Measurements from ENCODE around the gene SNRK. TPM values are rescaled to one million over a fixed set of nuclear protein-coding genes. Genes with fewer than 3 reads are reported as not detected.

The SNRK gene
- total RNA-seq, 1 donor from 2014 or later, result 21.3 TPM

- peaks cover 6% of the 10 kb centered on the region for H3K4me1 Mint-ChIP-seq (ENCODE audit: low read depth, unreplicated experiment)
- no peaks in the 10 kb centered on the region for H3K36me3 Mint-ChIP-seq (ENCODE audit: unreplicated experiment)
- H3K9me3 Mint-ChIP-seq (ENCODE audit: unreplicated experiment), result peaks cover 5% of the 10 kb centered on the region
- no peak for DNase-seq
- H3K27ac Mint-ChIP-seq (ENCODE audit: unreplicated experiment), result no peak overlapping the region
- H3K4me3 Mint-ChIP-seq (ENCODE audit: unreplicated experiment), result no peak overlapping the region
- TF ChIP-seq CTCF (IDR thresholded peaks at IDR 0.05; ENCODE audit: partially characterized antibody, unreplicated experiment), result no peak
- H3K27me3 Mint-ChIP-seq (ENCODE audit: unreplicated experiment), result peaks cover 2% of the 10 kb centered on the region
Observed at GRCh38 chr3:43366481-43366880, 80.1 kb downstream of the SNRK start.

GRCh38 chr3:43366885-43367284 lies 80.5 kb downstream of the SNRK start:
- TF ChIP-seq CTCF (IDR thresholded peaks at IDR 0.05; ENCODE audit: partially characterized antibody, unreplicated experiment), result no peak
- peaks cover 6% of the 10 kb centered on the region for H3K4me1 Mint-ChIP-seq (ENCODE audit: low read depth, unreplicated experiment)
- peaks cover 5% of the 10 kb centered on the region for H3K9me3 Mint-ChIP-seq (ENCODE audit: unreplicated experiment)
- peaks cover 2% of the 10 kb centered on the region for H3K27me3 Mint-ChIP-seq (ENCODE audit: unreplicated experiment)
- no peak for DNase-seq
- no peaks in the 10 kb centered on the region for H3K36me3 Mint-ChIP-seq (ENCODE audit: unreplicated experiment)
- H3K4me3 Mint-ChIP-seq (ENCODE audit: unreplicated experiment), result no peak overlapping the region
- no peak overlapping the region for H3K27ac Mint-ChIP-seq (ENCODE audit: unreplicated experiment)

- H3K4me1 Mint-ChIP-seq (ENCODE audit: low read depth, unreplicated experiment), result no peaks in the 10 kb centered on the region
- no peak overlapping the region for H3K4me3 Mint-ChIP-seq (ENCODE audit: unreplicated experiment)
- TF ChIP-seq CTCF (IDR thresholded peaks at IDR 0.05; ENCODE audit: partially characterized antibody, unreplicated experiment), result no peak
Observed at GRCh38 chr3:43369404-43370292, 83.3 kb downstream of the SNRK start.

GRCh38 chr3:43370293-43370980 lies 84.1 kb downstream of the SNRK start:
- Mint-ChIP-seq H3K27me3 (ENCODE audit: unreplicated experiment) (peaks cover 3% of the 10 kb centered on the region), H3K36me3 (ENCODE audit: unreplicated experiment) (no peaks in the 10 kb centered on the region), H3K9me3 (ENCODE audit: unreplicated experiment) (no peaks in the 10 kb centered on the region), H3K27ac (ENCODE audit: unreplicated experiment) (no peak overlapping the region), H3K4me3 (ENCODE audit: unreplicated experiment) (no peak overlapping the region), H3K4me1 (ENCODE audit: low read depth, unreplicated experiment) (no peaks in the 10 kb centered on the region)
- DNase-seq, result no peak
- TF ChIP-seq CTCF (IDR thresholded peaks at IDR 0.05; ENCODE audit: partially characterized antibody, unreplicated experiment), result no peak

More at GRCh38 chr3:43369404-43370292, 83.3 kb downstream of the SNRK start:
- no peaks in the 10 kb centered on the region for H3K9me3 Mint-ChIP-seq (ENCODE audit: unreplicated experiment)
- H3K36me3 Mint-ChIP-seq (ENCODE audit: unreplicated experiment), result no peaks in the 10 kb centered on the region
- peaks cover 3% of the 10 kb centered on the region for H3K27me3 Mint-ChIP-seq (ENCODE audit: unreplicated experiment)
- no peak overlapping the region for H3K27ac Mint-ChIP-seq (ENCODE audit: unreplicated experiment)
- no peak for DNase-seq

- DNase-seq, result no peak
- H3K4me3 Mint-ChIP-seq (ENCODE audit: unreplicated experiment), result no peak overlapping the region
- peaks cover 3% of the 10 kb centered on the region for H3K27me3 Mint-ChIP-seq (ENCODE audit: unreplicated experiment)
- no peak overlapping the region for H3K27ac Mint-ChIP-seq (ENCODE audit: unreplicated experiment)
- H3K9me3 Mint-ChIP-seq (ENCODE audit: unreplicated experiment), result no peaks in the 10 kb centered on the region
- no peaks in the 10 kb centered on the region for H3K4me1 Mint-ChIP-seq (ENCODE audit: low read depth, unreplicated experiment)
- TF ChIP-seq CTCF (IDR thresholded peaks at IDR 0.05; ENCODE audit: partially characterized antibody, unreplicated experiment), result no peak
- H3K36me3 Mint-ChIP-seq (ENCODE audit: unreplicated experiment), result no peaks in the 10 kb centered on the region
Observed at GRCh38 chr3:43371494-43371893, 85.2 kb downstream of the SNRK start.
